ENCODE measurements around the gene PRR3. TPM values are rescaled to one million over a fixed set of nuclear protein-coding genes. Genes with fewer than 3 reads are reported as not detected.

Gene PRR3
- total RNA-seq, 1 donor from 2014 or later = 2.1 TPM

DNA sequence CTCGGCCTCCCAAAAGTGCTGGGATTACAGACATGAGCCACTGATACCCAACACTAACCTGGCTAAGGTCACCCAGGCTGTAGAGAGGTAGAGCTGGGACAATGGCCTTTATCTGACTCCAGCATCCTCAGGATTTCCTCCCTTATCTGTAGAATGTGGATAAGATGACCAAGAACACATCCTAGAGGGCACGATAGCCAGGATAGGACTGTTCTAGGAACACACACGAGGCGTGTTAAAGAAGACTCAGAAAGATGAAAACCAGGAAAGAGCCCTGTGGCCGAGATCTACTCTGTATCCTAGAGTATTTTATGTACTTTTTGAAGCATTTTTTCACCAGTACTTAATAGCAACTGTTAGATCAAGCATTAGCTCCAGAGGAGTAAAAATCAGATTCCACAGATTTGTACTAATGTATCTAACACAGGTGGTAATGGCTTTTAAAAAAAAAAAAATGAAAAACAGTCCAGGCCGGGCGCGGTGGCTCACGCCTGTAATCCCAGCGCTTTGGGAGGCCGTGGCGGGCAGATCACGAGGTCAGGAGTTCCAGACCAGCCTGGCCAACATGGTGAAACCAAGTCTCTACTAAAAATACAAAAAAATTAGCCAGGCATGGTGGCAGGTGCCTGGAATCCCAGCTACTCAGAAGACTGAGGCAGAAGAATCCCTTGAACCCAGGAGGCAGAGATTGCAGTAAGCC is 42.7 kb downstream of the PRR3 start:
- Histone ChIP-seq H3K4me3 (ENCODE audit: low read depth, low read length) (no peak overlapping the region), H3K36me3 (ENCODE audit: control insufficient read depth, insufficient read depth, low read length) (peaks cover 24% of the 10 kb centered on the region), H3K27me3 (ENCODE audit: control insufficient read depth, insufficient read depth, low read length) (no peaks in the 10 kb centered on the region)
- no peak for DNase-seq (ENCODE audit: low read depth)
- no peak for FAIRE-seq
- TF ChIP-seq, protein P1, sequence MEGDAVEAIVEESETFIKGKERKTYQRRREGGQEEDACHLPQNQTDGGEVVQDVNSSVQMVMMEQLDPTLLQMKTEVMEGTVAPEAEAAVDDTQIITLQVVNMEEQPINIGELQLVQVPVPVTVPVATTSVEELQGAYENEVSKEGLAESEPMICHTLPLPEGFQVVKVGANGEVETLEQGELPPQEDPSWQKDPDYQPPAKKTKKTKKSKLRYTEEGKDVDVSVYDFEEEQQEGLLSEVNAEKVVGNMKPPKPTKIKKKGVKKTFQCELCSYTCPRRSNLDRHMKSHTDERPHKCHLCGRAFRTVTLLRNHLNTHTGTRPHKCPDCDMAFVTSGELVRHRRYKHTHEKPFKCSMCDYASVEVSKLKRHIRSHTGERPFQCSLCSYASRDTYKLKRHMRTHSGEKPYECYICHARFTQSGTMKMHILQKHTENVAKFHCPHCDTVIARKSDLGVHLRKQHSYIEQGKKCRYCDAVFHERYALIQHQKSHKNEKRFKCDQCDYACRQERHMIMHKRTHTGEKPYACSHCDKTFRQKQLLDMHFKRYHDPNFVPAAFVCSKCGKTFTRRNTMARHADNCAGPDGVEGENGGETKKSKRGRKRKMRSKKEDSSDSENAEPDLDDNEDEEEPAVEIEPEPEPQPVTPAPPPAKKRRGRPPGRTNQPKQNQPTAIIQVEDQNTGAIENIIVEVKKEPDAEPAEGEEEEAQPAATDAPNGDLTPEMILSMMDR (IDR thresholded peaks at IDR 0.05; ENCODE audit: insufficient read depth, low read length, severe bottlenecking) = no peak

DNA sequence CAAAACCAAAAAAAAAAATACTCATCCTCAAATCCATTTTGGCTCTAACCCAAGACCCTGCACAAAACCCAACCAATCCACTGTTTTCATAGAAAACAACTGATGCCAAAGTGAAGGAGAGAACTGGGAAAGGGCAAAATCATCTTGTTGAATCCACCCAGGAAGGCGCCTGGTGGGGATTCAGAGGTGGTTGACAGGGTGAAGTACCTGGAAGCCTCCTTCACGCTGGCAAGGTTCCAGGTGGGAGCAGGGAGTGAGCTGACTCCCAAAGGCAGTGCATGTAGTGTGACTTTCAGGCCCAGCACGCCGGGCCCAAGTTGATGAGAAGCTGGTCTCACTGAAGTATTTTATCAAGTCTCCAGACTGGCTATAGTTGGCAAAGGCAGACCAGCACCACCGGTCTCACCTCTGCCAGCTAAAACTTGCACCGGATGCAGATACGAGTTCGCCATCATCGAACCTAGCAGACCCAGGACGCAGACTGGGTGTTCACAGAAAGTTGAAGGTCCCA is 43.4 kb downstream of the PRR3 start:
- no peaks in the 10 kb centered on the region for H3K27me3 ChIP-seq (ENCODE audit: control insufficient read depth, insufficient read depth, low read length)
- TF ChIP-seq, protein P1 (IDR thresholded peaks at IDR 0.05; ENCODE audit: insufficient read depth, low read length, severe bottlenecking) = no peak
- H3K4me3 ChIP-seq (ENCODE audit: low read depth, low read length) = no peak overlapping the region
- DNase-seq (ENCODE audit: low read depth) (no peak), FAIRE-seq (no peak)
- H3K36me3 ChIP-seq (ENCODE audit: control insufficient read depth, insufficient read depth, low read length) = peaks cover 28% of the 10 kb centered on the region

DNA sequence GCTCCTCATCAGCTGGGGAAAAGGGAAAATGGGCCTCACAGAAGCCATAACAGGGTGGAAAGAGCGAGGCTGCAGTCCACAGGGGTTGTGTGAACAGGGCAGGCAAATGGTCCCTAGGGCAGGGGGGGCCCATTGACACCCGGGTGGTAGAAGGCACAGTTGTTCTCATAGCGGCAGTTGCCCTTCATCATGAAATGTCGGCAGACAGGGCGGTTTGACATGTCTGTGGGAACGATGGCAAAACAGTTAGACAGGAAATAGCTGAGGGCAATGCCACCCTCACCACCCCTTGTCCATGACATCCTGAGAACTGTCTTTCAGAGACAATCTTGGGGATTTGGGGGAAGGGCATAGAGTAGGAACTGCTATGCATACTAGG is 44.3 kb downstream of the PRR3 start:
- Histone ChIP-seq H3K4me3 (ENCODE audit: low read depth, low read length) (no peak overlapping the region), H3K36me3 (ENCODE audit: control insufficient read depth, insufficient read depth, low read length) (peaks cover 32% of the 10 kb centered on the region), H3K27me3 (ENCODE audit: control insufficient read depth, insufficient read depth, low read length) (no peaks in the 10 kb centered on the region)
- TF ChIP-seq, protein P1 (IDR thresholded peaks at IDR 0.05; ENCODE audit: insufficient read depth, low read length, severe bottlenecking) = no peak
- no peak for DNase-seq (ENCODE audit: low read depth)
- no peak for FAIRE-seq

- DNase-seq (ENCODE audit: low read depth) (no peak), FAIRE-seq (no peak)
- H3K36me3 ChIP-seq (ENCODE audit: control insufficient read depth, insufficient read depth, low read length) = peaks cover 32% of the 10 kb centered on the region
- no peaks in the 10 kb centered on the region for H3K27me3 ChIP-seq (ENCODE audit: control insufficient read depth, insufficient read depth, low read length)
- TF ChIP-seq, protein P1 (IDR thresholded peaks at IDR 0.05; ENCODE audit: insufficient read depth, low read length, severe bottlenecking) = no peak
- no peak overlapping the region for H3K4me3 ChIP-seq (ENCODE audit: low read depth, low read length)
These were observed 44.9 kb downstream of the PRR3 start for GRCh38 chr6:30601815-30602641.

GRCh38 chr6:30603961-30604360 is 46.9 kb downstream of the PRR3 start:
- Histone ChIP-seq H3K36me3 (ENCODE audit: control insufficient read depth, insufficient read depth, low read length) (peaks cover 36% of the 10 kb centered on the region), H3K27me3 (ENCODE audit: control insufficient read depth, insufficient read depth, low read length) (no peaks in the 10 kb centered on the region), H3K4me3 (ENCODE audit: low read depth, low read length) (no peak overlapping the region)
- TF ChIP-seq, protein P1 (IDR thresholded peaks at IDR 0.05; ENCODE audit: insufficient read depth, low read length, severe bottlenecking) = no peak
- no peak for DNase-seq (ENCODE audit: low read depth)
- no peak for FAIRE-seq

Measured in bronchial epithelial cell (primary cell).